ENCODE measurements around the gene PSD4.

Gene PSD4

GRCh38 chr2:113225263-113226259 is 51.8 kb downstream of the PSD4 start:
- H3K9me3 ChIP-seq (ENCODE audit: insufficient read depth, low read length) = no peaks in the 10 kb centered on the region
- H3K27ac ChIP-seq (ENCODE audit: low read length) = no peak overlapping the region
- no peak overlapping the region for H3K9ac ChIP-seq (ENCODE audit: low read length)
- TF ChIP-seq EZH2phosphoT487 (IDR thresholded peaks at IDR 0.05; ENCODE audit: low read depth) = no peak
- no peak for TF ChIP-seq CTCF (IDR thresholded peaks at IDR 0.05; ENCODE audit: low read depth, low read length)
- no peak overlapping the region for H2AFZ ChIP-seq (ENCODE audit: low read depth, low read length)
- no peaks in the 10 kb centered on the region for H4K20me1 ChIP-seq (ENCODE audit: insufficient read depth, low read length)
- H3K4me3 ChIP-seq (ENCODE audit: low read length) = no peak overlapping the region
- no peak overlapping the region for H3K4me2 ChIP-seq (ENCODE audit: low read length)
- no peaks in the 10 kb centered on the region for H3K27me3 ChIP-seq (ENCODE audit: low read depth, low read length)
- no peaks in the 10 kb centered on the region for H3K79me2 ChIP-seq (ENCODE audit: low read length)
- H3K4me1 ChIP-seq (ENCODE audit: low read length) = no peaks in the 10 kb centered on the region
- no peaks in the 10 kb centered on the region for H3K36me3 ChIP-seq (replicated peaks; ENCODE audit: low read depth, low read length)

GRCh38 chr2:113226462-113226861 is 52.7 kb downstream of the PSD4 start:
- Histone ChIP-seq H3K9me3 (ENCODE audit: insufficient read depth, low read length) (no peaks in the 10 kb centered on the region), H3K79me2 (ENCODE audit: low read length) (no peaks in the 10 kb centered on the region), H2AFZ (ENCODE audit: low read depth, low read length) (no peak overlapping the region), H3K4me3 (ENCODE audit: low read length) (no peak overlapping the region), H4K20me1 (ENCODE audit: insufficient read depth, low read length) (no peaks in the 10 kb centered on the region), H3K9ac (ENCODE audit: low read length) (no peak overlapping the region), H3K36me3 (replicated peaks; ENCODE audit: low read depth, low read length) (no peaks in the 10 kb centered on the region), H3K27me3 (ENCODE audit: low read depth, low read length) (no peaks in the 10 kb centered on the region), H3K4me2 (ENCODE audit: low read length) (no peak overlapping the region), H3K4me1 (ENCODE audit: low read length) (no peaks in the 10 kb centered on the region), H3K27ac (ENCODE audit: low read length) (no peak overlapping the region)
- TF ChIP-seq EZH2phosphoT487 (IDR thresholded peaks at IDR 0.05; ENCODE audit: low read depth) = no peak
- no peak for TF ChIP-seq CTCF (IDR thresholded peaks at IDR 0.05; ENCODE audit: low read depth, low read length)

GRCh38 chr2:113227290-113227689 is 53.5 kb downstream of the PSD4 start:
- Histone ChIP-seq H3K9me3 (ENCODE audit: insufficient read depth, low read length) (no peaks in the 10 kb centered on the region), H3K4me2 (ENCODE audit: low read length) (no peak overlapping the region), H3K27ac (ENCODE audit: low read length) (no peak overlapping the region), H3K4me1 (ENCODE audit: low read length) (no peaks in the 10 kb centered on the region), H3K9ac (ENCODE audit: low read length) (no peak overlapping the region), H3K36me3 (replicated peaks; ENCODE audit: low read depth, low read length) (no peaks in the 10 kb centered on the region), H2AFZ (ENCODE audit: low read depth, low read length) (no peak overlapping the region), H4K20me1 (ENCODE audit: insufficient read depth, low read length) (no peaks in the 10 kb centered on the region), H3K27me3 (ENCODE audit: low read depth, low read length) (no peaks in the 10 kb centered on the region), H3K79me2 (ENCODE audit: low read length) (no peaks in the 10 kb centered on the region), H3K4me3 (ENCODE audit: low read length) (no peak overlapping the region)
- no peak for TF ChIP-seq CTCF (IDR thresholded peaks at IDR 0.05; ENCODE audit: low read depth, low read length)
- no peak for TF ChIP-seq EZH2phosphoT487 (IDR thresholded peaks at IDR 0.05; ENCODE audit: low read depth)

- Histone ChIP-seq H3K36me3 (replicated peaks; ENCODE audit: low read depth, low read length) (no peaks in the 10 kb centered on the region), H4K20me1 (ENCODE audit: insufficient read depth, low read length) (no peaks in the 10 kb centered on the region), H3K27me3 (ENCODE audit: low read depth, low read length) (no peaks in the 10 kb centered on the region), H3K4me3 (ENCODE audit: low read length) (no peak overlapping the region), H3K4me1 (ENCODE audit: low read length) (no peaks in the 10 kb centered on the region), H3K4me2 (ENCODE audit: low read length) (no peak overlapping the region), H2AFZ (ENCODE audit: low read depth, low read length) (no peak overlapping the region), H3K9me3 (ENCODE audit: insufficient read depth, low read length) (no peaks in the 10 kb centered on the region), H3K27ac (ENCODE audit: low read length) (no peak overlapping the region), H3K9ac (ENCODE audit: low read length) (no peak overlapping the region), H3K79me2 (ENCODE audit: low read length) (no peaks in the 10 kb centered on the region)
- TF ChIP-seq CTCF (IDR thresholded peaks at IDR 0.05; ENCODE audit: low read depth, low read length) (no peak), EZH2phosphoT487 (IDR thresholded peaks at IDR 0.05; ENCODE audit: low read depth) (no peak)
These were observed 53.9 kb downstream of the PSD4 start for GRCh38 chr2:113227698-113228097.
